Effector memory CD4-positive, alpha-beta T cell (primary cell): Measurements from ENCODE around the gene PTMS.

Experiments used
- DNase-seq, 3 donors: peaks; one replicate each; pipeline ENCODE4 v3.0.0-alpha.2; 2020
- H3K27ac ChIP-seq: 2 replicates; pipeline ENCODE4 v1.7.0; 2013; ENCODE audit warnings: mild to moderate bottlenecking, low read length, moderate library complexity; ENCODE audit not compliant: insufficient read depth, poor library complexity, severe bottlenecking
- H3K27me3 ChIP-seq: replicated peaks from 2 replicates; pipeline ENCODE4 v1.7.0; 2013; ENCODE audit warnings: mild to moderate bottlenecking, low read length; ENCODE audit not compliant: insufficient read depth, control insufficient read depth, poor library complexity, severe bottlenecking
- H3K36me3 ChIP-seq: 2 replicates; pipeline ENCODE4 v1.7.0; 2013; ENCODE audit warnings: mild to moderate bottlenecking, low read length, moderate library complexity; ENCODE audit not compliant: control insufficient read depth, insufficient read depth
- H3K4me1 ChIP-seq: 2 replicates; pipeline ENCODE4 v1.7.0; 2013; ENCODE audit warnings: low read length, mild to moderate bottlenecking; ENCODE audit not compliant: control insufficient read depth, insufficient read depth, poor library complexity, severe bottlenecking
- H3K4me3 ChIP-seq: 2 replicates; pipeline ENCODE4 v1.7.0; 2013; ENCODE audit warnings: low read length, low read depth, mild to moderate bottlenecking; ENCODE audit not compliant: insufficient read depth, poor library complexity, severe bottlenecking
- H3K9me3 ChIP-seq: 2 replicates; pipeline ENCODE4 v1.7.0; 2013; ENCODE audit warnings: mild to moderate bottlenecking, low read length, moderate library complexity; ENCODE audit not compliant: control insufficient read depth

The PTMS gene

DNA sequence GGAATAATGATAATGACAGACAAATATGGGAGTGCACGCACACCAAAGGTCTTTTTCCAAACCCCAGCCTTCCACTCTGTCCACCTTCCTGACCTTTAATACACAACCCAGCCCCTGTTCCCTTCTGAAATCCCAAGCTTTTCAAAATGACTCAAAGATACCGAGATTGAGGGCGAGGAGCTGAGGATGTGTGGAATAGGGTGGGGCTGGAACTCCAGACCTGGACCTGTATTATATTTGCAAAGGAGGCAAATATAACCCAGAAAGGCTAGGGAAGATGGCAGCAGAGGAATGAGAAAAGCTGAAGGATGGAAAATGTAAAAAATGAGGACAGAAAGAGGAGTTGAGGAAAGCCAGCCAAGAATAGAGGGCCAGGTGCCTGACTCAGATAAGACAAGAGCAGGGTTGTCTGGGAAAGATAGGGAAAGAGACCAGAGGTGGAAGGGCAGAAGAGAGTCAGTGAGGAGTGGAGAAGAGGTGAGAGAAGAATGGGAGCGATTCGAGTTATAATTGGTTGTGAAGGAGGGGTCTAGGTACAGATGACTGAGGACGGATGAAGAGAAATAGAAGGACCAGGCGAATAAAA lies 1.0 kb upstream of the PTMS start:
- Histone ChIP-seq H3K4me3 (peak overlapping the region; percentile 53), H3K9me3 (no peaks in the 10 kb centered on the region)

DNA sequence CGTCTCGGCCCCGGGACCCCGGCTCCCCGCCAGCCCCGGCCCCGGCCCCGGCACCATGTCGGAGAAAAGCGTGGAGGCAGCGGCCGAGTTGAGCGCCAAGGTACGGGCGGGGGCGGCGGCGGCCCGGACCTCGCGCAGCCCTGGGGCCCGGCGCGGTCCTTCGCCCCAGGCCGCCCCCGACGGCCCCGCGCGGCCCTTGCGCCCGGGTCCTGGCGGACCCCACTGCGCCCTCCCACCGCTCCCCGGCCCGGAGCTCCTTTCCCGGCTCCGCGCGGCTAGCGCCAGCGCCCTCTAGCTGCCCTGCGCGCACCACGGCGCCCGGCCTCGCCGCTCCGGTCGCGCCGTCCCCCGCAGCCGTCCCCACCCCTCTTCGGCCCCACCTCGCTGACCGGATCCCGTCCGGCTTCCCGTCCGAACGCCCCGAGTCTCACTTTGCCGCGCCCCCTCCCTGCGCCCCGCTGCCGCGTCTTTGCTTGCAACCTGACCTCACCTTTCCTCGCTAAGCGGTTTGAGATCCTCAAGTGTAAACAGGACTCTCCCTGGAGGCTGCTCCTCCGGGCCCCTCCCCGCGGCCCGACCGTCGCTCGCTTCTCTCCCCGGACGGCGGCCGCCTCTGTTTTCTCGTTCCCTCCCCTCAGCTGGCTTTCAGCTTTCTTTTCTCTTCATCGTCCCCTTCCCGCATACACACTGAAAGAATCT lies 637 bp downstream of the PTMS start:
- peaks cover 24% of the 10 kb centered on the region for H3K4me1 ChIP-seq
- H3K9me3 ChIP-seq = no peaks in the 10 kb centered on the region
- H3K36me3 ChIP-seq = no peaks in the 10 kb centered on the region
- DNase-seq = peak in 2 of 3 donors; percentile 30 to 32
- peak overlapping the region; percentile 31 for H3K4me3 ChIP-seq
- H3K27ac ChIP-seq = no peak overlapping the region
- peaks cover 12% of the 10 kb centered on the region for H3K27me3 ChIP-seq

More for the DNA sequence above, 1.0 kb upstream of the PTMS start:
- Histone ChIP-seq H3K4me1 (peaks cover 21% of the 10 kb centered on the region), H3K36me3 (no peaks in the 10 kb centered on the region), H3K27ac (no peak overlapping the region), H3K27me3 (peaks cover 12% of the 10 kb centered on the region)
- no peak for DNase-seq

- Histone ChIP-seq H3K9me3 (no peaks in the 10 kb centered on the region), H3K27me3 (peaks cover 12% of the 10 kb centered on the region), H3K27ac (no peak overlapping the region), H3K4me3 (peak overlapping the region; percentile 31), H3K4me1 (peaks cover 30% of the 10 kb centered on the region), H3K36me3 (no peaks in the 10 kb centered on the region)
- DNase-seq = no peak
Observed at GRCh38 chr12:6767353-6768319, 1.5 kb downstream of the PTMS start.

DNA sequence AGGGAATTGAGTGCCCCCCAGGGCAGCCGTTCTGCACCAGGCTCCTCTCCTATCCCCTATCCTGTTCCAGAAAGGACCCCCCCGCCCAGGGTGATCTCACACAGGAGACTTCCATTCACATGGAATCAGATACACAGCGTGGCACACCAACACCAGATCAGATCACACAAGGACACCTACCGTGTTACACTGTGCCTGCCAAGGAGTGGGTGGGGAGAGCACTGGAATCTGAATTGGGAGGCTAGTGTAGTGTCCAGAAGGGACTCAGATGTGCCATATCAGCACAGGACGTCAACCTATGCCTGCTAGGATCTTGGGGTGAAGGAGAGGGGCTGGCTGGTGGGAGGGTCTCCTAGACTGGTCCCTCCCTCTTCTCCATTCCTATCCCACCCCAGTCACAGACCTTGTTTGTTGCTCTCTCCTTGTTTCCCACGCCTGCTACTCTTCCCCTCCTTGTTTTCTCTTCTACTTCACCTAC lies 2.3 kb downstream of the PTMS start:
- Histone ChIP-seq H3K27ac (no peak overlapping the region), H3K27me3 (peaks cover 20% of the 10 kb centered on the region)

GRCh38 chr12:6768990-6769389 lies 2.8 kb downstream of the PTMS start:
- Histone ChIP-seq H3K27me3 (peaks cover 25% of the 10 kb centered on the region), H3K36me3 (no peaks in the 10 kb centered on the region), H3K27ac (no peak overlapping the region), H3K4me1 (peaks cover 43% of the 10 kb centered on the region), H3K4me3 (no peak overlapping the region), H3K9me3 (no peaks in the 10 kb centered on the region)
- DNase-seq = no peak

More for the DNA sequence above, 2.3 kb downstream of the PTMS start:
- Histone ChIP-seq H3K9me3 (no peaks in the 10 kb centered on the region), H3K36me3 (no peaks in the 10 kb centered on the region), H3K4me3 (no peak overlapping the region), H3K4me1 (peaks cover 38% of the 10 kb centered on the region)
- no peak for DNase-seq

- H3K36me3 ChIP-seq = no peaks in the 10 kb centered on the region
- peaks cover 28% of the 10 kb centered on the region for H3K27me3 ChIP-seq
- H3K27ac ChIP-seq = no peak overlapping the region
- H3K9me3 ChIP-seq = no peaks in the 10 kb centered on the region
- DNase-seq = no peak
- H3K4me1 ChIP-seq = peaks cover 49% of the 10 kb centered on the region
- no peak overlapping the region for H3K4me3 ChIP-seq
Observed at GRCh38 chr12:6769666-6770065, 3.5 kb downstream of the PTMS start.

DNA sequence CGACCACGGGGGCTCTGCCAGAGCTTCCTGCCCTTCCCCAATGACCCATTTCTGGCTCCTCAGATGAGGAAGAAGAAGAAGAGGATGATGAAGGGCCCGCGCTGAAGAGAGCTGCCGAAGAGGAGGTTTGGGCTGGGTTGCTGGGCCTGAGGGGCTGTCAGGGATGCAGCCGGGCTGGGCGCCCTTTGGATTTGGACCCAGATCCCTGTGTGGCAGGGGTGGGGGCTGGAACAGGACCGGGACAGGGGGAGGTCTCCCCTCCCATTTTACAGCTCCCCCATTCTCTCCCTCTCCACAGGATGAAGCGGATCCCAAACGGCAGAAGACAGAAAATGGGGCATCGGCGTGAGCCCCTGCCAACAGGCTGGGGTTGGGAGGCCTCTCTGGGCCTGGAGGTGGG lies 3.9 kb downstream of the PTMS start:
- Histone ChIP-seq H3K4me1 (peaks cover 49% of the 10 kb centered on the region), H3K4me3 (no peak overlapping the region), H3K27ac (no peak overlapping the region), H3K36me3 (no peaks in the 10 kb centered on the region), H3K27me3 (peaks cover 26% of the 10 kb centered on the region), H3K9me3 (no peaks in the 10 kb centered on the region)
- DNase-seq = no peak

- no peaks in the 10 kb centered on the region for H3K36me3 ChIP-seq
- H3K4me1 ChIP-seq = peaks cover 47% of the 10 kb centered on the region
- H3K27me3 ChIP-seq = peaks cover 22% of the 10 kb centered on the region
Observed at GRCh38 chr12:6770600-6770999, 4.4 kb downstream of the PTMS start.

GRCh38 chr12:6771091-6771495 lies 4.9 kb downstream of the PTMS start:
- DNase-seq = no peak
- Histone ChIP-seq H3K36me3 (no peaks in the 10 kb centered on the region), H3K4me3 (no peak overlapping the region), H3K4me1 (peaks cover 42% of the 10 kb centered on the region), H3K27ac (no peak overlapping the region), H3K27me3 (peaks cover 20% of the 10 kb centered on the region), H3K9me3 (no peaks in the 10 kb centered on the region)

More at GRCh38 chr12:6770600-6770999, 4.4 kb downstream of the PTMS start:
- Histone ChIP-seq H3K27ac (no peak overlapping the region), H3K9me3 (no peaks in the 10 kb centered on the region), H3K4me3 (no peak overlapping the region)
- DNase-seq = no peak
